Measurements from ENCODE around the gene BRMS1L. TPM values are rescaled to one million over a fixed set of nuclear protein-coding genes. Genes with fewer than 3 reads are reported as not detected.

The BRMS1L gene
- total and polyA plus RNA-seq, 9 of the 15 experiments (the other 6 are each of a cell fraction or from before 2014, with no cell fraction given) = 1.2 to 4.7 (median 3.3) TPM

GRCh38 chr14:35847636-35848035, 21.5 kb downstream of the BRMS1L start (continued):
- TF ChIP-seq CGGBP1 (CRISPR knock-in tag; IDR thresholded peaks at IDR 0.05) = no peak
- no peak for TF ChIP-seq ZHX1 (conservative IDR thresholded peaks at IDR 0.05; ENCODE audit: low read length)
- TF ChIP-seq ZNF561 (CRISPR knock-in tag; conservative IDR thresholded peaks at IDR 0.05) = no peak
- no peak for TF ChIP-seq SNAPC5 (CRISPR knock-in tag; IDR thresholded peaks at IDR 0.05)
- TF ChIP-seq NCOR1 (IDR thresholded peaks at IDR 0.05) = no peak

- BruUV-seq (replicated peaks) = no TSS peak
- no peak for TF ChIP-seq SNAPC5 (CRISPR knock-in tag; IDR thresholded peaks at IDR 0.05)
- no peak for TF ChIP-seq NR2C2 (CRISPR knock-in tag; IDR thresholded peaks at IDR 0.05)
- no peak for TF ChIP-seq NR2C2 (tag; IDR thresholded peaks at IDR 0.05)
- TF ChIP-seq ZC3H8 (IDR thresholded peaks at IDR 0.05) = no peak
- no peak for TF ChIP-seq CREB3 (tag; conservative IDR thresholded peaks at IDR 0.05; ENCODE audit: low read depth)
- no peak for TF ChIP-seq ZNF444 (CRISPR knock-in tag; IDR thresholded peaks at IDR 0.05)
- TF ChIP-seq TARDBP (IDR thresholded peaks at IDR 0.05) = no peak
- TF ChIP-seq BRD9 (IDR thresholded peaks at IDR 0.05; ENCODE audit: low read depth, partially characterized antibody) = no peak
- ChIA-PET CTCF (ENCODE audit: low intra/inter-chr PET ratio) (no interaction called here), POLR2A (no interaction called here)
- Histone ChIP-seq H3K9ac (ENCODE audit: insufficient read depth in 1 of 2, low read depth in 2 of 2, low read length in 2 of 2) (no peak overlapping the region), H3K4me2 (ENCODE audit: insufficient read depth, low read length) (no peak overlapping the region), H3K27me3 (ENCODE audit: control insufficient read depth in 2 of 2, insufficient read depth in 2 of 2, low read length in 2 of 2) (no peaks in the 10 kb centered on the region), H3K4me3 (no peak overlapping the region), H3K79me2 (ENCODE audit: control insufficient read depth, insufficient read depth, low read length) (no peaks in the 10 kb centered on the region), H3K27ac (ENCODE audit: extremely low read depth, low read depth, low read length) (no peak overlapping the region), H3K9me1 (ENCODE audit: control insufficient read depth, insufficient read depth, low read length) (no peaks in the 10 kb centered on the region), H3K9me3 (replicated peaks; ENCODE audit: control insufficient read depth, insufficient read depth, low read depth, low read length) (no peaks in the 10 kb centered on the region), H4K20me1 (replicated peaks; ENCODE audit: control insufficient read depth, insufficient read depth, low read length) (no peaks in the 10 kb centered on the region), H3K4me1 (replicated peaks in 1 of 2; ENCODE audit: control insufficient read depth in 2 of 2, insufficient read depth in 2 of 2, low read length in 2 of 2) (peaks cover 0 to 2% of the 10 kb centered on the region in 2 experiments; a peak in 1 of 5 replicates), H3K36me3 (ENCODE audit: control insufficient read depth, insufficient read depth, low read length) (no peaks in the 10 kb centered on the region), H2AFZ (ENCODE audit: low read depth, low read length) (no peak overlapping the region)
- ATAC-seq (no peak), FAIRE-seq (no peak), DNase-seq (ENCODE audit: extremely low read depth in 1 of 4, low spot score in 3 of 4) (no peak)
- in situ Hi-C loops (cut with MboI) (loop anchor here (25.0 kb wide), 1 partner anchor 1313 kb away; the partner anchor contains the start of gene SLC25A21), intact Hi-C loops (cut with micrococcal nuclease) (no loop called here)
- WGBS (ENCODE audit: insufficient coverage, low coverage, missing lambda C conversion rate) = 43% methylated on average over 1 of the region's 1 CpG
Measured at GRCh38 chr14:35849122-35849521, 23.0 kb downstream of the BRMS1L start.

All from K562 (cell line).